Colon (tissue), 2 donors: ENCODE results near the gene OPCML.

ENCODE experiments used
- FAIRE-seq: peaks from 2 replicates; lab custom pipeline; 2012; peaks lifted over from hg19 to GRCh38; lab: Jason Lieb, UNC
- donor health status: control.
- donor health status: control.

The OPCML gene

DNA sequence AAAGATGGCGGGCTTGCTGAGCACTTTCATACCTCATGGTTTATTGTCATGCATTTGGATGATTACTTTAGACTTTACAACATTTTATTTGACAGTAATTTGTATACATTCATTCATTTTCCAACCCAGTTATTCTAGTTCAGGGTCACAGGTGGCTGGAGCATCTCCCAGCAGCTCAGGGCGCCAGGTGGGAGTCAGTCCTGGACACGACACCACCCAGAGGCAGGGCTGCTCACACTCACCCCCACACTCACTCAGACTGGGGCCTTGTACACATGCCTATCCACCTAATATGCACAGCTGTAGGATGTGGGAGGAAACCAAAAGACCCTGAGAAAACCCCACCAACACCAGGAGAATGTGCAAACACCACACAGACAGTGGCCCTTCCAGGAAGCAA, 123.9 kb downstream of the OPCML start:
- no peak for FAIRE-seq

- no peak for FAIRE-seq
Observed at GRCh38 chr11:133406489-133406888, 125.8 kb downstream of the OPCML start.

DNA sequence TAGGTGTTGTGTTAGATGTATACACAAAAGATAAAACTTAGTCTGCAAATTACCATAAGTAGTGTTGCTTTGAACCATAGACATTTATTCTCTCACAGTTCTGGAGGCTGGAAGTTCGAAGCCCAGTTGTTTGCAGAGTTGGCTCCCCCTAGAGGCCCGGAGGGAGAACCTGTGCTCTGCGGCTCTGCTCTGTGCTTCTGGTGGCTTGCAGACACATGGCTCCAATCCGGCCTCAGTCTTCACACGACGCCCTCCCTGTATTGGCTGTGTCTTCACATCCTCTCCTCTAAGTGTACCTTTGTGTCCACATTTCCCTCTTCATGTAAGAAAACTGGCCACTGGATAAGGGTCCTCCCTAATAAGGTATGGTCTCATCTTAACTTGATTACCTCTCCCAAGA, 128.4 kb downstream of the OPCML start:
- no peak for FAIRE-seq

DNA sequence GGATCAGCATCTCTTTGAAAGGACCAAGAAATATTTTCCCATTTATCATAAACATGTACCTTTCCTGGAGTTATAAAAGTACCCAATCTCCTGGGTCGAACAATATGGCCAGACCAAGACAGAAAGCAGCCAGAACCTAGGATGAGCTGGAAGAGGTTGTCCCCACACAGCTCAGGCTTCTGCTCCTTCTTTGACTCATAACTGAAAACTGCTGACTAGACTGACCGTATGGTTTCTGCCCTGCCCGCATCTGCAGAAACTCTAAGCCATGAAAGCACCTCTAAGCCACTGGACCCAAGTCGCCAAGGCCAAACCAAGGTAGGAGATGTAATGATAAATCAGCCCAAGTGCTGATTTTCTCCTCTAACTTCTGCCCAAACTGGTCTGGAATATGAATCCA, 129.8 kb downstream of the OPCML start:
- FAIRE-seq = no peak

GRCh38 chr11:133399855-133400625, 132.3 kb downstream of the OPCML start:
- no peak for FAIRE-seq

GRCh38 chr11:133399294-133399693, 133.0 kb downstream of the OPCML start:
- FAIRE-seq = no peak

DNA sequence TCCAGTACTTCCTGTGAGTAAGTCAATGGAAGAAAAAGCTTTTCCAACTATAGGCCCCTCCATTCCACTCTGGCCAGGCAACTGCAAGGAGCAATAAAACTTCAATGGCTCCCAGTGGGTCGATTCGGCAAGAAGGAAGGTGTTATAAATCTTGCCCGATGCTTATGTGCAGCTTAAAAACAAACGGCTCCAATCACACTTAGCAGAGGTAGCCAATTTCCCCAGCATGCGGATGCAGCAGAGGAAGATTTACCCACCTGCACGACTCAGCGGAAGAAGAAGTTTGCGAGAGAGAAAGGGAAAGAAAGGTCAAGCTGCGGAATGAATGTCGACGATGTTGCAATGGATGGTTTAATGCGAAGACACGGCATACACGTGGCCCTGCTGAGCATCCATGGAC, 141.5 kb downstream of the OPCML start:
- no peak for FAIRE-seq

GRCh38 chr11:133388975-133389568, 143.2 kb downstream of the OPCML start:
- no peak for FAIRE-seq

GRCh38 chr11:133388260-133388659, 144.0 kb downstream of the OPCML start:
- FAIRE-seq = no peak

- no peak for FAIRE-seq
Observed at GRCh38 chr11:133386852-133387251, 145.4 kb downstream of the OPCML start.

- FAIRE-seq = no peak
Observed at GRCh38 chr11:133386262-133386661, 146.0 kb downstream of the OPCML start.

GRCh38 chr11:133385781-133386180, 146.5 kb downstream of the OPCML start:
- no peak for FAIRE-seq

DNA sequence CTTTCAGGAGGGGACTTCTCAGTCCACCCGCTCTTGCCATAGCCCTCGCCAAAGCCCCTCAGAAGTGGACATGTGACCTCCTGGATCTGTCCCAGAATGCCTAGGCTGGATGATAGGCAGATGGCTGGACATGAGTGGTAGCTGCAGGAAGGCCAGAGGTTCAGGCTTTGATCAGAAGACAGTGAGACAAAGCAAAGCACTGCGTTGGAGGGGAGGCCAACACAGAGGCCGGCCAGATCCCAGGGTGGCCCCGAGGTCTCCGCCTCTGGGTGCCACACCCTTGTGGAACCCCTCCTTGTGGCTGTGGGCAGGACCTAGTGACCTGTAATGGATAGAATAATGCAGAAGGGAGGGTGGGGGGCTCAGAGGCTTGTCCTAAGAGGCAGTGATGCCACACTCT, 147.6 kb downstream of the OPCML start:
- FAIRE-seq = no peak

DNA sequence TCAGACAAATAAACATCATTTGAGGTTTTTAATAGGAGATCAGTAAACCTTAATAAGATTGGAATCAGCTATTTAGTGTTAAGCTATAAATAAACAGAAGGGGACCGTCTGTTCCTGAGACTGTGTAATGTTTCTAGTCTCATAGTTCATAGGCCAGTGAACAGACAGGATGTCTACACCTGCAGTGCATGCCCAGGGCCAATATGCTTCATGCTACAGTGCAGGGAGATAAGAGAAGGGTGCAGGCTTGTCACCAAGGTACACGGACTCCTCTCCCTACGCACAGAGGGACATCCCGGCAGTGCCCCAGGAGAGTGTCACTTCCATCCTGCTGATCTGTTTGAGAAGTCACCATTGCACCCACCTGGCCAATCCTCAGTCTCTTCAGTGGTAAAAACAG, 148.6 kb downstream of the OPCML start:
- FAIRE-seq = no peak

DNA sequence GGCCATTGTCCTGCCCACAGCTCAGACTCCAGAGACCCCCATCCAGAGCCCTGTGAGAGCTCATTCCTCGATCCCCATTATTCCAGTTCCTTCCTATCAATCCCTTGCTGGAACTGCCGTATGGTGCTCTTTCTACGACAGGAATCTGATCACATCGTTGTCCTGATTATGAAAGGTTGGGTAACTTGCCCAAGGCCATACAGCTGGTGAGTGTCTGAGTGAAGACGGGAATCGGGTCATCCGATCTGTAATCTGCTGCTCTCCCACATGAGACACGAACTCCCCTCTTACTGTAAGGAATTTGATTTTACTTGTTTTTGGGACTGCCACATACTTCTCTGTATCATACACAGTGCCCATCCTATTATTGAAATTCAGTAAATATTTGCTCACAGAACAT, 149.1 kb downstream of the OPCML start:
- no peak for FAIRE-seq

- FAIRE-seq = no peak
Observed at GRCh38 chr11:133382131-133382812, 150.0 kb downstream of the OPCML start.

DNA sequence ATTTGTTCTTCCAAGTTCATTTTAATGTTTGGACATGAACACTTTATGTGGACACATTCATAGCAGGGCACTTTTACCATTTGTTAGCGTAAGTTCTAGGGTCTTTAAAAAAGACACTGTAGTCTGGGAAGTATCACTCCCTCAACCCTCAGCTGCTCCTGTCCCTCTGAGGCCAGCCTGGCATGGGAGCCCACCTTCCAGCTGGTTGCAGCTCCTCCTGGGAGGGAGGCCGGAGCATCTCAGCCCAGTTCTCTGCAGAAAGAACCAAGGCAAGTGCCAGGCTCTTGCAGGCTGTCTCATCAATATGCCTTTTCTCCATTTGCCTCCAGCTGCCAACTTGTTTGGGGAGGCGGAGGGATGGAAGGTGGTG, 150.6 kb downstream of the OPCML start:
- FAIRE-seq = no peak

DNA sequence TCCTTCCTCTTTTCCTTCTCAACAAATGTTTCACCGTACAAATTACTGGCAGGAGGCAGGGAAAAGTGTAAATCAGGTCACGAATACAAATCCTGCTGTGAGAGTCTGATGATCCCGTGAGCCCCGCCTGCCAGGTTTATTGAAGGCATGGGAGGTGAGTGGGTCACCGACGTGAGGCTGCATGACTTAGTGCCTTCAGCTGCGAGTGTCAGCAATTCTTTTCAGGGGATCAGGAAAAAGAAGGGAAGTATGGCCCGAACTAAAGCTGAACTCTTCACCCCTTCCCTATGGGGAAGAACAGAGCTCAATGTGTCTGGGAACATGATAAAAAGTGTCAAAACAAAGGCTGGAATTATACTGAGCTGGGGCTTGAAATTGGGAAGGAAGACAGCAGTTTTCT, 166.2 kb downstream of the OPCML start:
- FAIRE-seq = no peak

- no peak for FAIRE-seq
Observed at GRCh38 chr11:133362916-133363315, 169.4 kb downstream of the OPCML start.

DNA sequence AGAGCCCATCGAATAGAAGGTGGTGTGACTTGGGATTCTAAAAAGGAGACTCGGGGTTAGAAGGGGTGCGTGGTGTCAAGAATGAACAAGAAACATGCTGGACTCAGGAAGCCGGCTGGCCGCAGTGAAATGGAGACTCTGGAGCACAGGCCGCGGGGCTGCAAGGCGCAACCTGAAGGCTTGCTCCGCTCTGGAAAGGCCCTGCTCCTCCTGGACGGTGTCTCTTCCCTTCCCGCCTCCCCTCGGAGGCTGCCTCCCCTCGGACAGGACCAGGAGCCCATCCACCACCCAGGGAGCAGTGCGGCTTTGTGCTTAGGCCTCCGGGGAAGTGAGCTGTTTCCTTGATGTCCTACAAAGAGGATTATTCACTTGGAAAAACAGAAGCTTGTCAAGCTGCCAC, 170.1 kb downstream of the OPCML start:
- FAIRE-seq = no peak

- no peak for FAIRE-seq
Observed at GRCh38 chr11:133361689-133361994, 170.7 kb downstream of the OPCML start.

DNA sequence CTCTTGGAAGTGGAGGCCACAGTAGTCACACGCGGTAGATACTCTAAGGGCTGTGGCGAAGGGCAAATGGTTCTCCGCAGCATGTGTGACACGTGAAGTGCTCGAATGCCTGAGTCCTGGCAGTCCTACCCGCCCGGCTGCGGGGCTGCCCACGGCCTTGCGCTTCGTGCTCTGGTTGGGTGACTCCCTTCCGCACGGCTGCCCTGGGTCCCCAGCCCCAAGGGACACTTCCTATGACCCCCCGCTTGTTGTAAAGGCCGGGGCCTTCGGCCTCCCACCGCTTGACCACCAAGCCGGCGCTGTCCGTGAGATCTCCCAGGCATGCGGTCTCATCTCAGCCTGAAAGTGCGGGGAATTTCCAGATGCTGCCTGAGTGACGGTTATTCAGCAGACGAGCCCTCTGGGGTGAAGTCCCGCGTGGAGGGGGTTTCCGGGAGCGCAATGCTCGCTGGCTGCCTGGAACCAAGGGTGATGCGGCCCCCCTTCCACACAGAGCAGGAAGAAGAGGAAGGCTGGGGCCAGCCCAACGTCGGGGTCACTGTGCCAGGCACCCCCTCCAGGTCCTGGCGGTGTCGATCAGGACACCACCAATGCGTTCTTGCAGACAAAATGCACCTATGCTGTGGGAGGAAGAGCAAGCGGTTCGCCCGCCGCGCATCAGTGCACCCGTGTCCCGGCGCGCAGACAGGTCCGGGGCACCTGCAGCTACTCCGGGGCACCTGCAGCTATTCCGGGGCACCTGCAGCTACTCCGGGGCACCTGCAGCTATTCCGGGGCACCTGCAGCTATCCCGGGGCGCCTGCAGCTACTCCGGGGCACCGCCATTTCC, 171.2 kb downstream of the OPCML start:
- FAIRE-seq = no peak

DNA sequence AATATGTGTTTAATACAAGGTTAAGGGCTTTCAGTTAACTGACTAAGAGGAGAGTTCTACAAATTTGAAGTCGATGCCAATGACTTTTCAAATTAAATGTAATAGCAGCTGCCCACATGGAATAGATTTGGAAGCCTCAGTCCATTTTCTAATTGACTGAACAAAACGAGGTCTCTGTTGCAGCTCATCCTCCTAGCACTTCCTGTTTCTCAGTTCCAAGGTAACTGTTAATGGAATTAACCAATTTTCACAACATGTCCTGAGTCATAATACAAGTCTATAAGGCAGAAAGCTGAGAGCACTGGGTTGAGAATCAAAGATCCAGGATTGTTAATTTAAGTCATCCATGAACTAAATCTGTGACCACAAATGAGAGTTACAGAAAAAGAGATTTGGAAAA, 177.2 kb downstream of the OPCML start:
- FAIRE-seq = no peak
